Measurements from ENCODE around the gene ORMDL3.
"Not testable (repeated sequence)": the region's sequence is repeated elsewhere in the genome, so short reads cannot be mapped to it uniquely, and the experiment has no call there.

Gene ORMDL3

DNA sequence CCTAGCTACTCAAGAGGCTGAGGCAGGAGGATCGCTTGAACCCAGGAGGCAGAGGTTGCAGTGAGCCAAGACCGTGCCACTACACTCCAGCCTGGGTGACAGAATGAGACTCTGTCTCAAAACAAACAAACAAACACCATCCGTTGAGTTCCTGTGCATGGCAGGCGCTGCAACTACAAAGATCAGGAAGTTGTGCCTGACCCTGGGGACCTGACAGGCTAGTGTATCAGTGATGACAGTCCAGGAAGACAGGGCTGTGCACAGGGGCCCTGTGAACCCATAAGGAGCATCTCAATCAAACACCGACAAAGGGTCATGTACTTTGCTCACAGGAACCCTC, 21.1 kb upstream of the ORMDL3 start:
- not testable (repeated sequence) for DNase-seq

DNA sequence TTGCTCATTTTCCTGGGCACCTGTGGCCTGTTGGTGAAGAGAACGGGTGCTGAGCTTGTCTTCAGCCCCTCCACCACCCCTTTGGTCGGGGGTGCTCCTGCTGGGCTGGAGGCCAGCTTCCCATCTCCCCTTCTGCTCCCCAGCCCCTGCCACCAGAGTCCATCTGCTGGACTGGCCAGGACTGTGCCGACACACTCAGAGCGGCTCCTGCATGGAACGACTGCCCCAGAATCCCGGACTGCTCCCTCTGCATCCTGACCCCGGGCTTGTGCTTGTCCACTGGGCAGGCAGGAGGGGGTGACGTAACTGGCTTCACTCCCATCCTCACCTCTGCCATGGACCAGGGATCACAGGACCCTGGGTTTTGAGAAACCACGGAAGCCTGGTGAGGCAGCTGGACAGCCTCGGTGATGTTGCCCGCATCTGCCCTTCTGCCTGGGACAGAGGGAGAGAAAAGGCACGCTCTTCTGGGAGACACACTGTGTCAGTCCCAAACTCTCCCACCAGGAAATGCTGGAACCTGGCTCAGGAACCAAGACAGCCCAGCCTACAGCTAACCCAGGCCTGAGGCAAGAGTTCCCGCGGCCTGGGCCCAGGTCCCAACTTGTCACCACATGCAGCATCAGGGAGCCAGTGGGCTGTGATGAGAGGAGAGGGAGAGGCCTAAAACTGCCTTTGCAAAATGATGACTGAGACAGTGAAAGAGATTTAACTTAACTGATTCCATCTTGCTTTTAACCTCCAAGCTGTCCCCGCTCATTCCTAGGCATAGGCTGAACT, 19.3 kb upstream of the ORMDL3 start:
- DNase-seq = no peak

DNA sequence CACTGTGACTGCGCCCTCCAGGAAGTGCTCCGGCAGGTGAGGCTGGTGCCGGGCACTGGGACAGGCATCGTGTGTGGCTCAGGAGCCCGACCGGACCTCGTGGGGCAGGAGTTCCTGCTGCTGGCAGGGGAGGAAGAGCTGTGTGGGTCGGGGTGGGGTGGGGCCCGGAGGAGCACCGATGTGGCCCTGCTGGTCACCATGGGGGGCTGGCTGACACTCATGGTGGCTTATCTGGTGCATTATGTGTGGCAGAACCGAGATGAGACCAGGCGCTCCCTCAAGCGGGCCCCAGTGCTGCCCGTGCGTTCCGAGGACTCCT, 17.0 kb upstream of the ORMDL3 start:
- no peak for DNase-seq

DNA sequence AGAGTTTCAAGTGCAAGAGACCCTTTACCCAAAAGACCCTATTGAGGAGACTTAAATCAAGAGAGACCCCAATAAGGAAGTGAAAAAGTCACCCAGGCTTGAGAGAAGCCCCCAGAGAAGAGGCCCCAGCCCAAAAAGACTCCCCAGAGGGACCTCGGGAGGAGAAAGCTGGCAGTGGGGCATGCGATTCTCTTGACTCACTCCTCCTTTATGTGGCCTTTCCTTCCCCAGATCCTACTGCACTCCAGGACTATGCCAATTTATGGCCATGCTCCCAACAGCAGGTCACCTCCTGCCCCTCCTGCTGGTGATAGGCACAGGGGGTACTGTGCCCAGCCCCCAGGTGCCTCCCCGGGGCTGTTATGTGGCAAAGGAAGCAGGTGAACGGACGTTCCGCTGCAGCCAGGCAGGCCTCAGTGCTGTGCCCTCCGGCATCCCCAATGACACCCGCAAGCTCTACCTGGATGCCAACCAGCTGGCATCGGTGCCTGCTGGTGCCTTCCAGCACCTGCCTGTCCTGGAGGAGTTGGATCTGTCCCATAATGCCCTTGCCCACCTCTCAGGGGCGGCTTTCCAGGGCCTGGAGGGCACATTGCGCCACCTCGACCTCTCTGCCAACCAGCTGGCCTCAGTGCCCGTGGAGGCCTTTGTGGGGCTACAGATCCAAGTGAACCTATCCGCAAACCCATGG, 16.4 kb upstream of the ORMDL3 start:
- no peak for DNase-seq

DNA sequence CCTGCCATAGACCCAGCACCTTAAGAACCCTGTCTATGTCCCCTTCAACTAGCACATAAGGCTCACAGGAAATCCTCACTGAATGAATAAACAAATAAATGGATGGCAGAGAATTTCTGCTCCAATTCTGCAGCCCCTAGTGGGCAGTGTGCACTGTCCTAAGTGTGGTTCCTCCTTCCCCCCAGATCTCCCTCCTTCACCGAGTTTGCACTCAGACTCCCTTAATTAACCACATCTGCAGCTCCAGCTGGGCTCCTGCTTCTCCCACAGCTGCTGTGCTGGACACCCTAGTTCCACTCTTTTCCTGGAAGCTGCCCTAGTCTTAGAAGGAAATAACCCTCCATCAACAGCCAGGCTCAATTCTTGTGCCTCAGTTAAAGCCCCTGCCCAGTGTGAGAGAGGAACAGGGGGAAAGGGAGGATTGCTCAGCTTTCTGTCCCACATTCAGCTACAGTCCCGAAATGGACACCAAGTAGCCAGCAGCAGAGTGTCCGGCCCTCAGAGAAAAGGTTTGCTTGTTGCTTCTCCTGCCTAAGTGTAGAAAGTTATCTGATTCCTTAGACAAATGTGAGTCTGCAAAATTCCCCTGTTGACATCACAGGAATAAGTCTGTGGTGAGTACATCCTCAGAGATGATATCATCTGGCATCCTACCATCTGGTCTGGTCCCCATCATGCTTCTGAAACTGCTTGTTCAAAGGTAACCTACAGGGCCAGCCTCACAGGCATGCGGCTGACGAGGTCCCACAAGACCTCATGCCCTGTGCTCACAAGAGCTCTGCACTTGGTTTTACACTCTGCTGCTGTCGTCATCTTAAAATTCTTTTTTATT, 12.4 kb upstream of the ORMDL3 start:
- peak; percentile 10 for DNase-seq

DNA sequence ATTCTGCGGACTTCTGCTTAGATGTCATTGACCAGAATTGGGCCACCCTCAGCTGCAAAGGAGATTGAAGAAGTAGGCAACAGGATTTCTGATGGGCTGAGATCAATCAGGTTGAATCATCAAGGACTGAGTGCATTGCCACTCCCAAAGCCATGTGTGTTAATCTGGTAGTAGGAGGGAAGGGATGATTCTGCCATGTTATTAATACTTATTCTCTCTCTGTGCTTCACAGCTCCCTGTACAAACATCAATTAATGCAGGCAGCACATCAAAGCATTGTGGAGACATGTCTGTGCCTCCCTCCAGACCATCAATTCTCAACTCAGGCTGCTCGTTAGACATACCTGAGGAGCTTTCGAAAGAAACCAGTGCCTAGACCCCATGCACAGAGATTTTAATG, 11.7 kb upstream of the ORMDL3 start:
- DNase-seq = no peak

DNA sequence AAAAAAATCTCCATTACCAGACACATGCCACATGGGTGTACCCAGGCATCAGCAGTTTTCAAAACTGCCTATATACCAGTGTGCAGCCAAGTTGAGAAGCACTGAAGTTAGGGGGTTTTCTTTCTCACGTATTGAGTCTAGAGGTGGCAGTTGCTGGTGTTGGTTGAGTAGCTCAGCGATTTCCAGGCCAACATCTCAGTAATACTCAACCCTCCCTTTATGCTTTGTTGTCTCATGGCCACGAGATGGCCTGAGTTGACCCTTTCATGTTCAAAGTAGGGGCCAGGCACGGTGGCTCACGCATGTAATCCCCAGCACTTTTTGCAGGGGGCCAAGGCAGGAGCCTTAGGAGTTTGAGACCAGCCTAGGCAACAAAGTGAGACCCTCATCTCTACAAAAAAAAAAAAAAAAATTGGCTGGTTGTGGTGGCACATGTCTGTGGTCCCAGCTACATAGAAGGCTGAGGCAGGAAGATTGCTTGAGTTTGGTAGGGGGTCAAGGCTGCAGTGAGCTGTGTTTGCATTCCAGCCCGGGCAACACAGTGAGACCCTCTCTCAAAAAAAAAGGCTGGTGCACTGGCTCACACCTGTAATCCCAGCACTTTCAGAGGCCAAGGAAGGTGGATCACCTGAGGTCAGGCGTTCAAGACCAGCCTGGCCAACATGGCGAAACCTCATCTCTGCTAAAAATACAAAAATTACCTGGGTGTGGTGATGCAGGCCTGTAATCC, 10.9 kb upstream of the ORMDL3 start:
- no peak for DNase-seq

DNA sequence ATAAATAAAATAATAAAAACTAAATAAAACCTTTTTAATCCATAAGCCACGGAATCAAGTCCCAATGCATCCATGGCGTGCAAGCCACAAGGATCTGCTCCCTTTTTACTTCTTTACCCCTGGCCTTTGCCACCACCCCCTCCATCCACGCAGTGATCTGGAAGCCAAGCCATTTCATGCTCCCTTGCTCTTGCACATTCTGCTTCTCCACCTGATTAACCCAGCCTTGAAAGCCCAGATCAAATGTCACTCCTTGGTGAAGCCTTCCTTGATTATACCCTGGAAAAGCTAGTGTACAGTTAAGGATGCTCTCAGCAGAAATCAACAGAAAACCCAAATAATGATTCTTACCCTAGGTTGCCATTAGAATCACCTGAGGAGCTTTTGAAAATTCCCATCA, 10.0 kb upstream of the ORMDL3 start:
- no peak for DNase-seq

DNA sequence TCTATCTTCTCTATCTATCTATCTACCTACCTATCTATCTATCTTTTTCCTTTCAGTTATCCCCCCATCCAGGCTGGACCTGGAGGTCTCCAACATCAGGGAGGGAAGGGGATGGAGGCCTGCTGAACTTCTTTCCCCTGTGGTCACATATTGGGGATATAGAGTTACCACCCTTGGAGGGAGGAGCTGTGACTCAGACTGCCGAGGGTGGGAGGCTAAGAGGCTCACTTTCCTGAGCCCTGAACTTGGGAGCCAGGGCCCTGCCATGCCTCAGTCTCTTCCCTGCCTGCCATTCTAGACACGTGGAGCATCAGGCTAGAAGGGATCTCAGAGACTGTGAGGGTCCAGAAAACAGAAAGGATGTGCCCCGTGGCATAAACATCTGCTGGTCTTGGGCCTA, 8.5 kb upstream of the ORMDL3 start:
- DNase-seq = no peak

DNA sequence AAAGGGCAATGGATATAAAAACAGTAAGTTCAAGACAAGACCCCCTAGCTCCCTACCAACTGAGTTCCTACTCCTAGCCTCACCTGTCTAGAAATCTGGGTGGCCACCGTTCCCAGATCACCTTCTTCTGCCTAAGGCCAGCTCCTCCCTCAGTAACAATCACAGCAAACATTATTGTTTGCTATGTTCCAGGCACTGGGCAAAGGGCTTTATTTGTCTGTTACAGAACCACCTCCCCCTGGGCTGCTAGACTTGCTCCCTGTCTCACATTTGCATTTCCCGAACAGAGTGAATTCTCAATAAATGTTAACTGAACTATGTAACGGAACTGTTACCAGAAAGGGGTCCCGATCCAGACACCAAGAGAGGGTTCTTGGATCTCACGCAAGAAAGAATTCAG, 6.9 kb upstream of the ORMDL3 start:
- no peak for DNase-seq

DNA sequence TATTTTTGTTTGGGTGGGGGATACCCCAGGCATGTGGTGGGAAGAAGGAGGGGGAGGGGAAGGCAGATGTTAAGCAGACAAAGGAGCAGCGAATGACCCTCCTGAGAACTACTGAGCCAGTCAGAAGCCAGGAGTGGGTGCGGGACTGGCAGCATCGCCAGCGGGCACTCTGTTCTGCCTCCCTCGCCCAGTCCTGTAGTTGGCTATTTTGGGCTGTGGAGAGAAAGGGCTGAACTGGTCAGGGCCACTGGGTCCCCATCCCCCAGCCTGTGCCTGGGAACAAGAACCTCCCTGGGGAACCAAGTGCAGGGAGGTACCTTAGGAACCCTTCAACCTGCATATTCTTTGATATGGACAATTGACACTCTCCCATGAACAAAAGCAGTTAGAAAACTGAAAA, 6.5 kb upstream of the ORMDL3 start:
- no peak for DNase-seq

DNA sequence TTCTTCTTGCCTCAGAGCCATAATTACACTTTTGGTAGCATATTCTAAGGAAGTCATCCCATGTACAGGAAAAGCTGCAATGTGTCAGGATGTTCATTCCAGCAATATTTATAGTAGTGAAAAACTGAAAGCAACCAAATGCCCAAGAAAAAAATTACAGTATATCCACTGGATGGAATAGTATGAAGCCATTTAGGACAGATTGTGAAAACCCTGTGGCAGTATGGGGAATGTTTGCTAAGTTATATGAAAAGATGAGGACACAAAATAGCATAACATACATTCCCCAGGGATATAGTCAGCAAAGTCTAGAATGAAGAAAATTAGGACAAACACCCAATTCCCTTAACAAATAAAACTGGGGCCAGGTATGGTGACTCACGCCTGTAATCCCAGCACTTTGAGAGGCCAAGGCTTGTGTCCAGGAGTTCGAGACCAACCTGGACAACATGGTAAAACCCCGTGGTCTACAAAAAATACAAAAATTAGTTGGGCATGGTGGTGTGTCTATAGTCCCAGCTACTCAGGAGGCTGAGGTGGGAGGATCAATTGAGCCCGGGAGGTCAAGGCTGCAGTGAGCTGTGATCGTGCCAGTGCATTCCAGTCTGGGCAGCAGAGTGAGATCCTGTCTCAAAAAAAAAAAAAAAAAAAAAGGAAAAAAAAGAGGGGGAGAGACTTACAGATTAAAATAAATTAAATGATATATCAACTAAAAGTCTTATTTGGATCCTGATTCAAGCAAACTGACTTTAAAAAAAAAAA, 2.4 kb upstream of the ORMDL3 start:
- DNase-seq = no peak

DNA sequence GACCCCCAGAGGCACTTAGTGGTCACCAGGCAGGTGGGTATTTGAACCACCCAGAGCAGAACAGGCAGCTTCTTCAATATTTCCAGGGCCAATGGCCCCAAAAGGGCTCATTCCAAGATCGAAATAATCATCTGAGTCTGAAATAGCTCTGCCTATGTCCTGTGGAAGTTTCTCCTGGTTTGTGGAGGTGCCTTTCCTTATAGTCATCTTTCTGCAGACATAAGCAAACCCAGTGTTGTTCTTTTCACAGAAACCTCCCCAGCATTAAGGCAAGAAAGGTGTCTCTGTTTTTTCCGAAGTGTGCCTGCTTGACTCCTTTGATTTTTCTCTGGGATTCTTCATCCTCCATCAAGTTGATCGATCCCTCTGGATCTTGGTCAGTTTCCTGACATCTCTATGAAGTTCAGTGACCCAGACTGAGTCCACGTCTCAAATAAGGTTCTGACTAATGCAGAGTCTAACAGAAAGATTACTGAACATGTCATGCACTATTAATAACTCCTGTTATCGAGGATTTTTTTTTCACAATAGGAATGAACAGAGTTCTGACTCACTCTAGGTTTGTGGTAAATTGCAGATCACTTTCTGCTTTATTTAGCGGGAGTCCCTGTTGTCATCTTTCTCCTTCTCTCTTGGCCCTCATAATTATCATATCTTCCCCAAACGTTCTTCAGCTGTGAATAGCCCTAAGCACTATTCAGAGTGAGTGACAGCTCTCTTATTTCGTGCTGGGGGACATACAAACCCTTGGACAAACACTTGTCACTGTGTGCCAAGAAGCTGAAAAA, 1.7 kb upstream of the ORMDL3 start:
- no peak for DNase-seq

DNA sequence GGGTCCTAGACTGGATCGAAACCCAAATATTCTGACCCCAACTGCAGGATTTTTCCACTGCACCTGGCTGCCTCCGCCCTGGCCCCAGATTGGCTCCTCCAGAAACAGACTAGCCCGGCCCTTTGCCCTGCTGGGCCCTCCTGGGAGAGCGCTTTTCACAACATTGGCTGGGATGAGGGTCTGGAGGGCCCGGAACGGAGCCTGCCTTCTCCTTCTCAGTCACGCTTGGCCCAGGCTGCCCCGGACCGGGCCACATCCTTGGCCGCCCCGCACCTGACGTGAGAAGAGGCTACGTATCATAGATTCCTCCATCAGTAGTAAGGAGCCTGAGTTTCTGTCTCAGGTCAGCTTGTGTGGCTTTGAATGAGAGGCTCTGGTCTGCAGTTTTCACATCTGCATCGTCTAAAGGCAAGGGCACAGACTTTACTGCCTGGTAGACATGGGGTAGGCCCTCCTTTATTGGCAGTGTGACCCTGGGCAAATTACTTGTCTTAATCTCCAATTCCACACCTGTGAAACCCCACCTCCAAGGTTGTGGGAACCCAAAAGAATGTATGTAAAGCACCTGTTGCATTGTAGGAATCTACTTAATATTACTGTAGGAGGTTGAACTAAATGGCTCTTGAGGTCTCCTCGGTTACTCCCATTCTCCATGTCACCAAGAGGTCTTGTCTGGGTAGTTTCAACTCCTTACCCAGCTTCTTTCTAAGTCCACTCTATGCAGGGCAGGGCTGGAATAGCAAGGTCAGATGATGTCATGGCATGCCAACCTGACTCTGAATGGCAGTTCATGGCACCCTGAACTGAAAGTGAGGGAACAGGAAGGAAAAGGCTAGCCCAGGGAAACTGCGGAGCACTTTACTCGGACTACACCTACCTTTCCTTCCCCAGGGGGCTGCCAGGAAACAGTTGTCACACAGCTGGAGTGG, 792 bp upstream of the ORMDL3 start:
- DNase-seq = no peak

DNA sequence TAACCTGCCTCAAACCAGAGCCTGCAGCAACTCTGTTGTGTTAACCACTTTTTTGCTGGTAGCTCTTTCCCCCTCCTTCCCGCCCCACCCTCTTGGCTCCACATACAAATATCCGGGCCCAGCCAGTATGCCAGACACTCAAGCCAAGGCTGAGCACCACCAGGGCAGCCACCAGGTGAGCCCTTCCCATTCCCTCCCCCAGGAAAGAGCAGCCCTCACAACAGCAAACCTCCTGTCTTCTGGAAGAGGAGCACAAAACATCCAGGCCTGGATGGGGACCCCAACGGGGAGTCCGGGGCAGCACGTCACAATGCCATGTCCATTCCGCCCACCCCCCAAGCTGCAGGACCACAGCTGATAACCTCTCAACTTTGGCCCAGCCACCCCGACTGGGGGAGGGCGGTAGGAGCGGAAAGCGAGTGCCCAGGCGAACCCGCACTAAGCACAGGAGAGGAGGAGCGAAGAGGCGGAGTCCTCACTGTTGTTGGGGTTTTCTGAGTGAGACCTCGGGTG, 757 bp downstream of the ORMDL3 start:
- DNase-seq = peak; percentile 64

DNA sequence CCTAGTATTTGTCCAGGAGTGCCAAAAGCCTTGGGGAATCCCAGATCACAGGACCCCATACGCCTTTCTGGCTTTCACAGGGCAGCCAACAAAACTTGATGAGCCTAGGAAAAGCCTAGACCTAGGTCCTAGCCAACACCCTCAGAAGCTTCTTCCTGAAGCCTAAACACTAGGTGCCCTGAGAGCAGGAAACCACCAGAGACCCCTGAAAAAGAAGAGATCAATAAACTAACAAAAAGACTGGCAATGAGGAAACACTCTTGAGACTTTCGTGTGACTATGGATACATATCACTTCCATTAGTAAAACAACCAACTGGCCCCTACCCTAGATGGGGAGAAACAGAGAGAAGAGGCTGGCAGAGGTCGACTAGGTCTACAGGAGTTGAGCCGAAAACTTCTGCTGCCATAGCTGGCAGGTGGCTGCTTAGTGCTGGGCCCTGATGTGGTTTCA, 1.2 kb downstream of the ORMDL3 start:
- DNase-seq = no peak

DNA sequence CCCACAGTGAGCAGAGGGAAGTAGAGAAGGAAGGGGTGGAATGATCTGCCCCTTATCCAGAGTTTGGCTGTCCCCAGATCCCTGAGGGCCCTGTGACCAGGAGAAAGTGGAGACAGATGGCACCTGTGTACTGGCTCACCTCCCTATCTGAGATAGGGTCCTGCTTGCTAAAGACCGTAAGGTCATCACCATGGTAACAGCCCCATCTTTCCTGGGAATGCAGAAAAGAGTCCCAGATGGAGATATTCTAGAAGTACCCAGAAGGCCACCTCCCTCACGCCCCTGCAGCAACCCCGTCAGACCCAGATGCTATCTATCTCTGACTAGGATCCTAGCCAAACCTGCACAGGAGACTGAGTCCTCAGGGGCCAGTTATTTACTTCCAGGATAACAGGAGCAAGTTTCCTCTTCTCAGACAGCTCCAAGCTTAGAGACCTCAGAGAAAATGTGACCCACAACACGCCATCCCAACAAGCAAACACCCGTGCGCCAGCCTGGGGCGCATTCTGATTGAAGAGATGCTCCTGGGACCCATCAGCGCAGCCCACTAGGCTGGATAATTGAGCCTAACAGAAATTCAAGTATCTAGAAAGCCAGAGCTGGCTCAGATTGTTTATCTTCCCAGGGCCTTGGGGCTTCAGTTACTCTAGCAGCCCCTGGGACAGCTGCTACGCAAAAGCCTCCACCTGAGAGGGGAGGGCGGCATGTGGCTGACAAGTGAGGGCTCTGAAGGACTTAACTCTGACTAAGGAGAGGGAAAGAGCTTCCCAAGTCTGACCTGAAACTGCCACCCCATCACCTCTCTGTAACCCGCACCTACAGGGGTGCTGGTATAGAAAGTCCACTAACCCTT, 1.9 kb downstream of the ORMDL3 start:
- peak; percentile 8 for DNase-seq

DNA sequence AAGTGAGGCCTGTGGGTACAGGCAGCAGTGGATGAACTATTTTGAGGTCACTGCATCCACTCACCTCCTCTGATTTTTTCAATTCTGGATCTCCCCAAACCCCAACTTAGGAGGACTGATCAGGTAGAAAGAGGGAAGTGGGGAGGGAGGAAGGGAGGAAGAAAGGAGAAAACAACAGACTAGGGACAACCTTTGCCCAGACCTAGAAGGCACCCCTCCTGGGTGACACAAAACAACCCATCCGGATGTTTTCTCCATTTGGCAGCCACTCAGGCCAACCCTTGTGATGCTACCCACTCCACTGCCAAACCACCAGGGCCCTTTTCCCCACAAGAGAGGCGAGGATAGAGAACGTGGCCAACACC, 2.7 kb downstream of the ORMDL3 start:
- no peak for DNase-seq

Data from CD4-positive, alpha-beta T cell treated with Interleukin-6 for 4 hours (primary cell).